Measurements from ENCODE around the gene SLC6A12. TPM values are rescaled to one million over a fixed set of nuclear protein-coding genes. Genes with fewer than 3 reads are reported as not detected.

Gene SLC6A12
- total and polyA plus RNA-seq, 9 of the 15 experiments (the other 6 are each of a cell fraction or from before 2014, with no cell fraction given): not detected

DNA sequence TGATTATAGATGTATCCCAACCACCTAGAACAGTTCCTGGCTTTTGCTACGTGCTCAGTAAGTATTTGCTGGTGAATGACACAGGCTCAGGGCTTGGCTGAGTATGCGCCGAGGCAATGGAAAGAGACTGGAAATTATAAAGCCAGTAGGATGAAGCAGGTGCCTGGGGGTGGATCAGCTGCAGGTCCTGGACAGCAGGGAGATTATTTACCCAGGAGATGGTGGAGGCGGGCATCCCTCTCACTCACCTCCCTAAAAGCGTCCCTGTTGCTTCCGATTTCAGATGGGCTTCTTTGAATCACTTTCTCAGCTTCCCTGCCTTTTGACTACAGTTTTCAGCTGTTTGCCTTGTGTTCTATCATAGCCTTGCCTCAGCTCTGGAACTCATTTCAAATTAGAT, 42.3 kb upstream of the SLC6A12 start:
- no TSS peak for BruUV-seq (replicated peaks)
- ChIA-PET CTCF (ENCODE audit: low intra/inter-chr PET ratio) (no interaction called here), POLR2A (interaction anchor here (0.6 kb wide), 1 partner anchor 1761 kb away, joined by 3 read pairs; no protein-coding TSS in a partner anchor)
- Histone ChIP-seq H3K4me1 (replicated peaks in 1 of 2; ENCODE audit: control insufficient read depth in 2 of 2, insufficient read depth in 2 of 2, low read length in 2 of 2) (no peaks in the 10 kb centered on the region; a peak in 3 of 5 replicates), H3K4me2 (ENCODE audit: insufficient read depth, low read length) (no peak overlapping the region), H3K79me2 (ENCODE audit: control insufficient read depth, insufficient read depth, low read length) (no peaks in the 10 kb centered on the region), H3K9ac (ENCODE audit: insufficient read depth in 1 of 2, low read depth in 2 of 2, low read length in 2 of 2) (no peak overlapping the region), H2AFZ (ENCODE audit: low read depth, low read length) (no peak overlapping the region), H3K4me3 (no peak overlapping the region), H3K9me3 (replicated peaks; ENCODE audit: control insufficient read depth, insufficient read depth, low read depth, low read length) (no peaks in the 10 kb centered on the region), H3K36me3 (ENCODE audit: control insufficient read depth, insufficient read depth, low read length) (no peaks in the 10 kb centered on the region), H3K27me3 (ENCODE audit: control insufficient read depth in 2 of 2, insufficient read depth in 2 of 2, low read length in 2 of 2) (peaks cover 0 to 10% of the 10 kb centered on the region in 2 experiments; a peak in 1 of 5 replicates), H3K9me1 (ENCODE audit: control insufficient read depth, insufficient read depth, low read length) (no peaks in the 10 kb centered on the region), H4K20me1 (replicated peaks; ENCODE audit: control insufficient read depth, insufficient read depth, low read length) (no peaks in the 10 kb centered on the region), H3K27ac (ENCODE audit: extremely low read depth, low read depth, low read length) (no peak overlapping the region)
- FAIRE-seq (no peak), DNase-seq (ENCODE audit: extremely low read depth in 1 of 4, low spot score in 3 of 4) (no peak), ATAC-seq (no peak)
- WGBS (ENCODE audit: insufficient coverage, low coverage, missing lambda C conversion rate): 43% methylated on average over 6 of the region's 6 CpGs
- intact Hi-C loops (cut with micrococcal nuclease): no loop called here
- in situ Hi-C loops (cut with MboI): no loop called here
- TF ChIP-seq, protein P1, sequence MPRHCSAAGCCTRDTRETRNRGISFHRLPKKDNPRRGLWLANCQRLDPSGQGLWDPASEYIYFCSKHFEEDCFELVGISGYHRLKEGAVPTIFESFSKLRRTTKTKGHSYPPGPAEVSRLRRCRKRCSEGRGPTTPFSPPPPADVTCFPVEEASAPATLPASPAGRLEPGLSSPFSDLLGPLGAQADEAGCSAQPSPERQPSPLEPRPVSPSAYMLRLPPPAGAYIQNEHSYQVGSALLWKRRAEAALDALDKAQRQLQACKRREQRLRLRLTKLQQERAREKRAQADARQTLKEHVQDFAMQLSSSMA (CRISPR knock-in tag; IDR thresholded peaks at IDR 0.05): no peak
- TF ChIP-seq ZNF445 (CRISPR knock-in tag; IDR thresholded peaks at IDR 0.05; ENCODE audit: low read depth) (no peak), MTA3 (IDR thresholded peaks at IDR 0.05; ENCODE audit: borderline replicate concordance) (no peak), ZNF551 (CRISPR knock-in tag; IDR thresholded peaks at IDR 0.05) (no peak), KLF6 (CRISPR knock-in tag; IDR thresholded peaks at IDR 0.05; ENCODE audit: borderline replicate concordance) (no peak), RFX5 (IDR thresholded peaks at IDR 0.05; ENCODE audit: low read depth, low read length) (no peak), ARID1B (IDR thresholded peaks at IDR 0.05) (no peak), POLR2AphosphoS5 (IDR thresholded peaks at IDR 0.05; ENCODE audit: control insufficient read depth, insufficient read depth, low read depth, low read length) (no peak), MBD2 (IDR thresholded peaks at IDR 0.05; ENCODE audit: borderline replicate concordance, low read depth) (no peak), FIP1L1 (IDR thresholded peaks at IDR 0.05; ENCODE audit: low read depth, low read length, poor library complexity, severe bottlenecking) (no peak), RBM17 (IDR thresholded peaks at IDR 0.05; ENCODE audit: borderline replicate concordance, low read depth, low read length) (no peak), TAF9B (IDR thresholded peaks at IDR 0.05; ENCODE audit: partially characterized antibody) (no peak), BCL6 (CRISPR knock-in tag; IDR thresholded peaks at IDR 0.05) (no peak), NUFIP1 (IDR thresholded peaks at IDR 0.05; ENCODE audit: partially characterized antibody) (no peak), ILK (tag; IDR thresholded peaks at IDR 0.05; ENCODE audit: borderline replicate concordance, low read depth) (no peak), CBFA2T3 (IDR thresholded peaks at IDR 0.05) (no peak)
- TF ChIP-seq, protein P2, sequence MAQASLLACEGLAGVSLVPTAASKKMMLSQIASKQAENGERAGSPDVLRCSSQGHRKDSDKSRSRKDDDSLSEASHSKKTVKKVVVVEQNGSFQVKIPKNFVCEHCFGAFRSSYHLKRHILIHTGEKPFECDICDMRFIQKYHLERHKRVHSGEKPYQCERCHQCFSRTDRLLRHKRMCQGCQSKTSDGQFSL (CRISPR knock-in tag; IDR thresholded peaks at IDR 0.05): no peak
- TF ChIP-seq, protein P2 (tag; IDR thresholded peaks at IDR 0.05): no peak
- TF ChIP-seq, protein P3, sequence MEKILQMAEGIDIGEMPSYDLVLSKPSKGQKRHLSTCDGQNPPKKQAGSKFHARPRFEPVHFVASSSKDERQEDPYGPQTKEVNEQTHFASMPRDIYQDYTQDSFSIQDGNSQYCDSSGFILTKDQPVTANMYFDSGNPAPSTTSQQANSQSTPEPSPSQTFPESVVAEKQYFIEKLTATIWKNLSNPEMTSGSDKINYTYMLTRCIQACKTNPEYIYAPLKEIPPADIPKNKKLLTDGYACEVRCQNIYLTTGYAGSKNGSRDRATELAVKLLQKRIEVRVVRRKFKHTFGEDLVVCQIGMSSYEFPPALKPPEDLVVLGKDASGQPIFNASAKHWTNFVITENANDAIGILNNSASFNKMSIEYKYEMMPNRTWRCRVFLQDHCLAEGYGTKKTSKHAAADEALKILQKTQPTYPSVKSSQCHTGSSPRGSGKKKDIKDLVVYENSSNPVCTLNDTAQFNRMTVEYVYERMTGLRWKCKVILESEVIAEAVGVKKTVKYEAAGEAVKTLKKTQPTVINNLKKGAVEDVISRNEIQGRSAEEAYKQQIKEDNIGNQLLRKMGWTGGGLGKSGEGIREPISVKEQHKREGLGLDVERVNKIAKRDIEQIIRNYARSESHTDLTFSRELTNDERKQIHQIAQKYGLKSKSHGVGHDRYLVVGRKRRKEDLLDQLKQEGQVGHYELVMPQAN (IDR thresholded peaks at IDR 0.05; ENCODE audit: borderline replicate concordance): no peak
- TF ChIP-seq, protein P4, sequence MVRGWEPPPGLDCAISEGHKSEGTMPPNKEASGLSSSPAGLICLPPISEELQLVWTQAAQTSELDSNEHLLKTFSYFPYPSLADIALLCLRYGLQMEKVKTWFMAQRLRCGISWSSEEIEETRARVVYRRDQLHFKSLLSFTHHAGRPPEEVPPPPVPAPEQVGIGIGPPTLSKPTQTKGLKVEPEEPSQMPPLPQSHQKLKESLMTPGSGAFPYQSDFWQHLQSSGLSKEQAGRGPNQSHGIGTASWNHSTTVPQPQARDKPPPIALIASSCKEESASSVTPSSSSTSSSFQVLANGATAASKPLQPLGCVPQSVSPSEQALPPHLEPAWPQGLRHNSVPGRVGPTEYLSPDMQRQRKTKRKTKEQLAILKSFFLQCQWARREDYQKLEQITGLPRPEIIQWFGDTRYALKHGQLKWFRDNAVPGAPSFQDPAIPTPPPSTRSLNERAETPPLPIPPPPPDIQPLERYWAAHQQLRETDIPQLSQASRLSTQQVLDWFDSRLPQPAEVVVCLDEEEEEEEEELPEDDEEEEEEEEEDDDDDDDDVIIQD (CRISPR knock-in tag; IDR thresholded peaks at IDR 0.05): no peak
